RCC 7860 (cell line): ENCODE data around the gene GAA.

Experiments
- DNase-seq: peaks from one replicate; pipeline ENCODE4 v3.0.0-alpha.2; 2015; ENCODE audit warnings: low spot score
- FAIRE-seq: peaks from 2 replicates; lab custom pipeline; 2012; peaks lifted over from hg19 to GRCh38; lab: Jason Lieb, UNC

Gene GAA

DNA sequence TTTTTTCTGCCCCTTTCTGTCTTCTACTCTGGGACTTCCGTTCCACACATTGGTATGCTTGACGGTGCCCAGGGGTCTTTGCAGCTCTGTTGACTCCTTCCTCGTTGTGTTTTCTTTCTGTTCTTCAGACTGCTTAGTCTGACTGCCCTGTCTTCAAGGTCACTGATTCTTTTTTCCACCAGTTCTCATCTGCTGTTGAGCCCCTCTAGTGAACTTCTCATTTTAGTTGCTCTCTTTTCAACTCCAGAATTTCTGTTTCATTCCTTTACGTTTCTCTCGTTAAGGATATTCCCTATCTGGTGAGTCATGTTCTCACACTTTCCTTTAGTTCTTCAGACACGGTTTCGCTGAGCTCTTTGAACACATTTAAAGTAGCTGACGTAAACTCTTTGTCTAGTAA lies 13.8 kb downstream of the GAA start:
- DNase-seq (no peak), FAIRE-seq (no peak)

DNA sequence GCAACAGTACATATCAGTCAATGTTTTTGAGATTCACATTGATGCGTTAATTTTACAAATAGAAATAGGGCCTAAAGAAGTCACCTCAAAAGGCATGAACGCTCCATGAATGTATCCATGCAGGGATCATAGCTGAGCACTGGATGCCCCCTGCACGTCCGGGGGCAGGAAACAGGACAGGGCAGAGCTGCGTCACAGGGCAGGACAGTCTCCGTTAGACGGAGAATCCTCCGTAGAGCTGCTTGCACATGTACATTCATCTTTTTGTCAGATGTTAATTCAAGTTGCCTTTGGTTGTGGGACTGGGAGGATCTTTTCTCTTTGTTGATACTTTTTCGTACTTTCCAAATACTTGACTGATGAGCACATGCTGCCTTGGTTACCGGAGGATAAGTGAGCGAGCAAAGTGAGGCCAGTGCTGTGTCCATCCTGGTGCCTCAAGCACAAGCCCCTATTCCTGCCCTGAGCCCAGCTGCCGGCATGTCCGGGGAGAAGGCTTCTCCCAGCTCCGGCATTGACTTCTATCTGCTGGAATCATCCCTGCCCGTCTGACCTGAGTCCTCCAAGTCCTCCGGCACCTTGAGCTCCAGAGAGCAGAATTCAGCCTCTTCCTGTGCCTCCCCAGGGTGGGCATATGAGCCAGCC lies 15.0 kb downstream of the GAA start:
- FAIRE-seq (no peak), DNase-seq (no peak)

DNA sequence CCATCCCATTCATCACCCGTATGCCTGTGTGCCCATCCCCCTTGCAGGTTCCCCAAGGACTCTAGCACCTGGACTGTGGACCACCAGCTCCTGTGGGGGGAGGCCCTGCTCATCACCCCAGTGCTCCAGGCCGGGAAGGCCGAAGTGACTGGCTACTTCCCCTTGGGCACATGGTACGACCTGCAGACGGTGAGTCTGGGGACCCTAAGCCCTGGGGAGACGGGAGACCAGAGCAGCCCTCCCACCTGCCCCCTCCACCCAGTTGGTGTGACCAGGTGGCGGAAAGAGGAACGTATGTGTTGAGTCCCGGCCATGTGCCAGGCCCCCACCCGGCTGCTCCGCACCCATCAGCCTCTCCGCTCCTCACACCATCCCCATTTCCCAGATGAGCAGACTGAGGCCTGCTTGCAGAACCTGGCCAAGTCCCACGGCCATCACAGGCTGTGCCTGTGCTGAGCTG lies 15.6 kb downstream of the GAA start:
- no peak for FAIRE-seq
- no peak for DNase-seq

DNA sequence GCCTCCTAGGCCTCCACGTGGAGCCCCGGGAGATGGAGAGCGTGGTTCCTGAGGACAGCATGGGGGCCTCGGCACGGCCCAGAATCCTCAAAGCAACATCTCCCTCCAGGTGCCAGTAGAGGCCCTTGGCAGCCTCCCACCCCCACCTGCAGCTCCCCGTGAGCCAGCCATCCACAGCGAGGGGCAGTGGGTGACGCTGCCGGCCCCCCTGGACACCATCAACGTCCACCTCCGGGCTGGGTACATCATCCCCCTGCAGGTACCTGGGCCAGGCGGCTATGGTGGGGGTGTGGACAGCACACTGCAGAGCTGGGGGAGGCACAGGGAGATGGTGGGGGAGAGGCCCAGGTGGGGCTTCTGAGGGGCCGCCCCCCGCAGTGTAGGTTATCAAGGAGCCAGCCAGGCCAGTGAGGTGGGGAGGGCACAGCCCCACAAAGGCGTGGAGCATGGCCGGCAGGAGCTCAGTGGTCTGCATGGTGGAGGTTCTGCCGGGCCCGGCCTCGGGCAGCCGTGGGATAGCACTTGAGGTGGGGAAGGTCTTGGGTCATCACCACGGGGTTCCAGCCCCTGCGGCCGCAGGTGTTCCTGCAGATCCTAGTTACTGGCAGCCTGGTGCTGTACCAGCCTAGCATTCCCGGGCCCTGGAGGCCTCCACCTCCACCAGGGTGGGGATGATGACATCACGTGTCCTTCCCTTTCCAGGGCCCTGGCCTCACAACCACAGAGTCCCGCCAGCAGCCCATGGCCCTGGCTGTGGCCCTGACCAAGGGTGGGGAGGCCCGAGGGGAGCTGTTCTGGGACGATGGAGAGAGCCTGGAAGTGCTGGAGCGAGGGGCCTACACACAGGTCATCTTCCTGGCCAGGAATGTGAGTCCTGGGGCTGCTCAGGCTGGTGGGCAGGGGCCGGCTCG lies 16.4 kb downstream of the GAA start:
- FAIRE-seq (no peak), DNase-seq (no peak)

DNA sequence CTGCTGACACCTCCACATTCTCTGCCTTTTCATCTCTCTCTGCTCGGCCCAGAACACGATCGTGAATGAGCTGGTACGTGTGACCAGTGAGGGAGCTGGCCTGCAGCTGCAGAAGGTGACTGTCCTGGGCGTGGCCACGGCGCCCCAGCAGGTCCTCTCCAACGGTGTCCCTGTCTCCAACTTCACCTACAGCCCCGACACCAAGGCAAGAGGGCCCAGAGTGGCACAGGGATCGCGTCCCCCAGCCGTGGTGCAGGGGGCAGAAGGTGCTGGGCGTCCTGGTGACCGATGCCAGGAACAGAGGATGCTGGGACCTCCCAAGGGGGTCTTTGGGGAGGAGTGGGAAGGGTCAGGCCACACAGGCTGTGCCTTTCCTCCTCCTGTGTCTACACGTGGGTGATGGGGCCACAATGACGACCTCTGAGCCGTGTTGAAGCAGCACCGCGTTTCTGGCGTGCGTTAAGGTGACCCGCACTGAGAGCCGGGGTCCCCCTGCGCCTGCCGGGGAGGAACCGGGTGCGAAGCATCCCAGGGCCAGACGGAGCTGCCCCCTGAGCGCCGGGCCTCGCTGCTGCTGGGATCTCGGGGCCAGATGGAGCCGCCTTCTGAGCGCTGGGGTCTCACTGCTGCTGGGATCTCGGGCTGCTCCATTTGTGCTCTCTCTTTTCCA lies 17.4 kb downstream of the GAA start:
- no peak for DNase-seq
- no peak for FAIRE-seq

DNA sequence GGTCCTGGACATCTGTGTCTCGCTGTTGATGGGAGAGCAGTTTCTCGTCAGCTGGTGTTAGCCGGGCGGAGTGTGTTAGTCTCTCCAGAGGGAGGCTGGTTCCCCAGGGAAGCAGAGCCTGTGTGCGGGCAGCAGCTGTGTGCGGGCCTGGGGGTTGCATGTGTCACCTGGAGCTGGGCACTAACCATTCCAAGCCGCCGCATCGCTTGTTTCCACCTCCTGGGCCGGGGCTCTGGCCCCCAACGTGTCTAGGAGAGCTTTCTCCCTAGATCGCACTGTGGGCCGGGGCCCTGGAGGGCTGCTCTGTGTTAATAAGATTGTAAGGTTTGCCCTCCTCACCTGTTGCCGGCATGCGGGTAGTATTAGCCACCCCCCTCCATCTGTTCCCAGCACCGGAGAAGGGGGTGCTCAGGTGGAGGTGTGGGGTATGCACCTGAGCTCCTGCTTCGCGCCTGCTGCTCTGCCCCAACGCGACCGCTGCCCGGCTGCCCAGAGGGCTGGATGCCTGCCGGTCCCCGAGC lies 17.9 kb downstream of the GAA start:
- FAIRE-seq (no peak), DNase-seq (no peak)

DNA sequence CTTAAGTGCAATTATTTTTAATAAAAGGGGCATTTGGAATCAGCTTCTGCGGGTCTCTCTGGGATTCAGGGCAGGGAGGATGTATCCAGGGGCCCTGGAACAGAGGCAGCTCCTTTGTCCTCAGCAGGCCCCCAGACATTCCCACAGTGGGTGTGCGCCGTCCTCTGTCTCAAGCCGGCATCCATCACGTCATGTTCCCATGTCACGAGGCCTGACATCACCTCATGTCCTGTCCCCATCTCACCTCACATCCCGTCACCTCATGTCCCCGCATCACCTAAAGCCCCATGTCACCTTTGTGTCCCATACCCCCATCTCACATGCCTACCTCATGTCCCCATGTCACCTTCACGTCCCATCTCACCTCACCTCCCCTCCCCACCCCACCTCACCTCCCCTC lies 18.5 kb downstream of the GAA start:
- DNase-seq (no peak), FAIRE-seq (no peak)

DNA sequence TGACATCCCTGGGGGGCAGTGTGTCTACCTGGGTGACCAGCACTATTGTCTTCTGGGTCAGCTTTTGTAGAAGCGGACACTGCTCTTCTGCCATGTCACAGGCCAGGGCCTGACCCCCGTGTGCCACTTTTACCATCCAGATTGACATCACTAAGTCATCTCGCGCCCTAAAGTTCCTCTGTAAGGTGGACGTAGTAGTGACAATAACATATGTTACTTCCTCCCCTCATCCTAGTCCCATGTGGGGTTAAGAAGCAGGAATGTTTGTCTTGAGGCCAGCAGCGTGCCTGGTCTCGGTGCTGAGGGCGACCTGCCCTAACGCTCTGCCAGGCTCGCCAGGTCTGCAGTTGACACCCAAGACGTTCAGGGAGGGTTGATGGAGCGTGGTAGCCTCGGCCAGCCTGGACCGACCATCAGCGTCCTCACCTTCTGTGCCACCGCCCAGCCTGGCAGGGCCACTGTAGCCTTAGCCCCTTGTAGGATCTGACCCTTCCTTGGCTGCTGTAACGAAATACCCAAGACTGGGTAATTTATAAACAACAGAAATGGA lies 20.7 kb downstream of the GAA start:
- DNase-seq, result no peak
- FAIRE-seq, result no peak

DNA sequence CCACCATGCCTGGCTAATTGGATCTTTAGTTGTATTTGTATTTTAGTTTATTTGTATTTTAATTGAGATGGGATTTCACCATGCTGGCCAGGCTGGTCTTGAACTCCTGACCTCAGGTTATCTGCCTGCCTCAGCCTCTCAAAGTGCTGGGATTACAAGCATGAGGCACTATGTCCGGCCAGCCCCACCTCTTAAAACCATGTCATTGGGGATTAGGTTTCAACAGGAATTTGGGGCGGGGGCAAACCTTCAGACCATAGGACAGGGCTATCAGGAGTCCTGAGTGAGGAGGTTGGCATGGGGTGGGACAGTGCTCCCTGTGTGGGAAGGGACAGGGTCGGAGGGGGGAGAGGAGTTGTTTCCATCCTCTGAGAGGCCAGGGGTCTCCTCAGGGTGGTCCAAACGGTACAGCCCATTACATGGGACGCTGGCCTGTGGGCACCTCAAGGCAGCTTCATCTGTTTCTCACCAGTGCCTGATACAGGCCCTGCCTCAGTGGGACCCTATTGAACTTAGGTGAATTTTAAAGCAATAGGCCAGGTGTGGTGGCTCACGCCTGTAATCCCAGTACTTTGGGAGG lies 21.6 kb downstream of the GAA start:
- no peak for FAIRE-seq
- DNase-seq, result no peak

DNA sequence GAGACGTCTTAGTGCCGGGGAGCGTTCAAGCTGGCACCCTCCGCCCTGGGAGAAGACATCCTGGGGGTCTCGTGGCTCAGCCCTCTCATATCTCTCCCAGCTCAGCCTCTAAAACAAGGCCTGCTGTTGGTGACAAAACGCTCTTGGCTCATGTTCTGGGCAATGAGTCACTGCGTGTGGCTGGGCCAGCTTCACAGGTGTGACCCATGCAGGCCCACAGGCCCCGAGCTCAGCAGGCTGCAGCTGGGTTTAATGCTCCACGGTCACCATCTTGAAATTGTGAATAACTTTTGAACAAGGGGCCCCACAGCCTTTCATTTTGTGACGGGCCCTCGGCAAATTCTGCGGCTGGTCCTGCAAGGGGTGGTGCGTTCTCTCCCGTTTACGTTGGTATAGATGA lies 22.4 kb downstream of the GAA start:
- DNase-seq, result no peak
- no peak for FAIRE-seq

DNA sequence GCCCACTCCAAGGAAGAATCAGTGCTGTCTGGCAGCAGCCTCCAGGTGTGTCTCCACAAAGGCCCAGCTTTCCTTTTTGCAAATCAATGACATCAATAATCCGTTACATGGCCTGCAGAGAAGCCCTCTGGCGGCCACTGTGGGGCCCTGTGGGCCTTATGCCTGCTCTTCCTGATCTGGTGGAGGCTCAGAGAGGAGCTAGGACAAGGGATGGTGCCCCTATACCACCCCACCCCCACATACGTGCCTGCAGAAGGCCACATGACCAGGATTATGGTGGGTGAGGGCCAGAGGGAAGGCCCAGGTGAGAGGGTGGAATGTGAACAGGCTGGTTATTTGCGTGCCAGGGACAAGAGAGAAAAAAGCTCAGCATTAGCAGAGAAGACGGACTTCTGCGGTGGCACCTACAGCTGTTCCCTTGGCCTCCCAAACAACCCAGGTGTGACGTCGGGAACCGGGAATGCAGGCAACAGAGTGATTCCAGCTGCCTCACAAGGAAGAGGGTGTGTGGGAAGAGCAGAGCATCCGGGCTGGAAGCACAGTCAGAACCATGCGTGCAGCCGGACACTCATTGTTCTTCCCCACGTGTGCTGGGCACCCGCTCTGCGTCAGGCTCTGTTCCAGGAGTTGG lies 23.1 kb downstream of the GAA start:
- no peak for DNase-seq
- no peak for FAIRE-seq

DNA sequence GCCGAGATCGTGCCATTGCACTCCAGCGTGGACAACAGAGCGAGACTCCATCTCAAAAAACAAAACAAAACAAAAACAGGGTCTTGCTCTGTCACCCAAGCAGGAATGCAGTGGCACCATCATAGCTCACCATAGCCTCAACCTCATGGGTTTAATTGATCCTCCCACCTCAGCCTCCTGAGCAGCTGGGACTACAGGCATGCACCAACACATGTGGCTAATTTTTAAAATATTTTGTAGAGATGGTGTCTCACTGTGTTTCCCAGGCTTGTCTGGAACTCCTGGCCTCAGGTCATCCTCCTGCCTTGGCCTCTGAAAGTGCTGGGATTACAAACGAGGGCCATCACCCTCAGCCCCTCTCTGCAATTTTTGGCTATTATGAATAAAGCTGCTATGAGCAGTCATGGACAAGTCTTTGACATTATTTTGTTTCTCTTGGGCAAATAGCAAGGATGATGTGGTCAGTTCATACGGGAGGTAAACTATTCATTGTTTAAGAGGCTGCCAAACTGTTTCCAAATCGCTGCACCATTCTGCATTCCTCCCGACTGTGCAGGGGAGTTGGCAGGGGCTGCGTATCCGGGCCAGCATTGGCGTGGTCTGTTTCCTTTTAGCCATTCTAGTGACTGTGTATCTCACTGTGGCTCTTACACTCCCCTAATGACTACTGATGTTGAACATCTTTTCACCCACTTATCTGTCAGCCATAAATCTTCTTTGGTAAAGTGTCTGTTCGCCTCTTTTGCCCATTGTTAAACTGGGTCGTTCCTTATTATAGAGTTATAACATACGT lies 24.5 kb downstream of the GAA start:
- FAIRE-seq, result no peak

DNA sequence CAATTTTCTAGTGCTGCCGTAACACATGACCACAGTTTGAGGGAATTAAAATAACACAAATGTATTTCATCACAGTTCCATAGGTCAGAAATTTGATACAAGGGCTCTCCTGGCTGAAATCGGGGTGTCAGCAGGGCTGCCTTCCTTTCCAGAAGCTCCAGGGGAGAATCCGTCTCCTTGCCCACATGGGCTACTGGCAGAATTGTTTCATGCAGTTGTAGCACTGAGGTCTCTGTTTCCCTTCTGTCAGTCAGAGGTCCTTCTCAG lies 25.0 kb downstream of the GAA start:
- no peak for FAIRE-seq

More for the DNA sequence above, 24.5 kb downstream of the GAA start:
- no peak for DNase-seq

DNA sequence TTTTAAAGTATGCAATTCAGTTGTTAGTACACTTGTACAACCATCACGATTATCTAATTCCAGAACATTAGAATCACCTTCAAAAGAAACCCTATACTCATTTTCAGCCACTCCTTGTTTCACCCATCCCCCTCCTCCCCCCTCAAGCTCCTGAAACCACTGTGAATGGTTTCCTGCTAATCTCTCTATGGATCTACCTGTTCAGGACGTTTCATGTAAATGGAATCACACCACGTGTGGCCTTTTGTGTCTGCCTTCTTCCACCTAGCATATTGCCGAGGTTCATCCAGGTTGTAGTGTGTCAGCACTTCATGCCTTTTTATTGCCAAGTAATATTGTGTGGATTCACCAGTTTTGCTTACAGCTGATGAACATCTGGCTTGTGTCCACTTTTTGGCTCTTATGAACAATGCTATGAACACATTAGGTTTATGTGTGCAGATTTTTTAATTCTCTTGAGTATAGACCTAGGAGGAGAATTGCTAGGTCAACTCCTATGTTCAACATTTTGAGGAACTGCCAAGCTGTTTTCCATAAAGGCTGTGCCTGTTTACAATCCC lies 27.7 kb downstream of the GAA start:
- no peak for FAIRE-seq

More for the DNA sequence above, 25.0 kb downstream of the GAA start:
- DNase-seq, result no peak

DNA sequence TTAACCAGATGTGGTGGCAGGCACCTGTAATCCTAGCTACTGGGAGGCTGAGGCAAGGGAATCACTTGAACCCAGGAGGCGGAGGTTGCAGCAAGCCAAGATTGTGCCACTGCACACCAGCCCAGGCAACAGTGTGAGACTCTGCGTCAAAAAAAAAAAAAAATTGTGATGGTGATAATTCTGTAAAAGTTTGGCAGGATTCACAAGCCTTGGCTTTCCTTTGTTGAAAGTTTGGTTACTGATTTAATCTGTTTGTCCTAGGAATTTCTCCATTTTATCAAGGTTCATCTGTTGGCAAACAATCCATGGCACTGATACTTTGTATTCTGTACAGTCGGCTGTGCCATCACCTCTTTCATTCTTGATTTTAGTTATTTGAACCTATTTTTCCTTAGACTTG lies 29.6 kb downstream of the GAA start:
- FAIRE-seq (no peak), DNase-seq (no peak)

More for the DNA sequence above, 27.7 kb downstream of the GAA start:
- no peak for DNase-seq

DNA sequence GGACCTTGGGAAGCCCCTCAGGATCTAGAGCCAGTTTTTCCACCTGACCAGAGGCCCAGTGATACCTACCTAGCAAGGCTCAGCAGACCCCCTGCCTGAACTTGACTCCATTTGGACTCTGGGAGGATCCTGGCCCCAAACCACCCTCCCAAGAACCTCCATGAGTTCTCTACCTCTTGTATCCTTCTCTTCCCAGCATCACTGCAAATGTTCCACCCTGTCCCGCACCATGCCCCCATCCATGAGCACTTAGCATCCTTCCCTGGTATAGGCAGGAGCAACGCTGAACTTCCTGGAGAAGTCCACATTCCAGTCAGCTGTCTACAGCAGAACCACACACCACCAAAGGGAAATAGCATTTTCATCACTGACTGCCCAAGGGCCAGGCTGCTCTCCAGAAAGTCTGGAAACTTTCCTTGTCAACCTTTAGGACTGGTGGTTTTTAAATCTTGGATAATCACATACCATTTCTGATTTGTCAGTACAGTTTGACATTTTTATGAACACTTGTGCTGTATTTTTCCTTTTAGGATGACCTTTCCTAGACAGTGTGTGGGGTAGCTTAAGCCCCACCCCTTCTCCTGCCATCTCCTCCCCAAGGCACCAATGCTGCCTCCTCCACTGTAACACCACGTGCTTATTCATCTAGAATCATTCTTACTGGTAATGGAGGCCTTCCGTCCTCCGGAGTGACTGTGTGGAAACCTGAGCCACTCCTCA lies 31.7 kb downstream of the GAA start:
- FAIRE-seq (no peak), DNase-seq (no peak)

DNA sequence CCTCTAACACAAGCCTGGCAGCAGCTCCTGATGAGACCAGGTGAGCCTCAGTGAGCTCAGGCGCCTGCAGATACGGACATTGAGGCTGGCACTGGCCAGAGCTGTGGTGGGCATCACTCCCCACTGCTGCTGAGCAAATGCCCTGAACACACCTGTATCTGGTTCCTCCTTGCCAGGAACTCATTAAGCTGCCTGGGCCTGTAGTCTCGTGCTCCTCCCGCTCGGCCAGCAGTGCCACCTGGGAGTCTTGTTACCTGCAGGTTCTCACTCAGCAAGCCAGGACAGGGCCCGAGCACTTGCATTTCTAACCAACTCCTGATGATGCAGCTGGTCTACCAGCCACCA lies 32.2 kb downstream of the GAA start:
- DNase-seq (no peak), FAIRE-seq (no peak)

DNA sequence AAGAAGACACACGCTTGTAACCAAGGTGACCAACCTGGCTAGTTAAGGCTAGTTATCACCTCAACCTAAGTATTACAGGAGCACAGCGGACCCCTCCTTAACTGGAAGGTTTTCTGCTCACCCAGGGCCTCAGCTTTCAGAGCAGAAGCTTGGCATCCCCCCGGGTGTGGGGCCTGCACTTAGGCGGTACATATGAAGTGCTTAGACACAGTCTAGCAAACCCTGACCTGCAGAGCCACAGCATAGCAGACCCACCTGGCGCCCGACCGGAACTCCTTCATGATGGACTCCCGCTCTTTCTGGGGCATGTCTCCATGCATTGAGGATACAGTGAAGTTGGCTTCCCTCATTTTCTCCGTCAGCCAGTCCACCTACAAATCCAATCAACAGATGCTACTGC lies 35.8 kb downstream of the GAA start:
- FAIRE-seq, result no peak
- no peak for DNase-seq

DNA sequence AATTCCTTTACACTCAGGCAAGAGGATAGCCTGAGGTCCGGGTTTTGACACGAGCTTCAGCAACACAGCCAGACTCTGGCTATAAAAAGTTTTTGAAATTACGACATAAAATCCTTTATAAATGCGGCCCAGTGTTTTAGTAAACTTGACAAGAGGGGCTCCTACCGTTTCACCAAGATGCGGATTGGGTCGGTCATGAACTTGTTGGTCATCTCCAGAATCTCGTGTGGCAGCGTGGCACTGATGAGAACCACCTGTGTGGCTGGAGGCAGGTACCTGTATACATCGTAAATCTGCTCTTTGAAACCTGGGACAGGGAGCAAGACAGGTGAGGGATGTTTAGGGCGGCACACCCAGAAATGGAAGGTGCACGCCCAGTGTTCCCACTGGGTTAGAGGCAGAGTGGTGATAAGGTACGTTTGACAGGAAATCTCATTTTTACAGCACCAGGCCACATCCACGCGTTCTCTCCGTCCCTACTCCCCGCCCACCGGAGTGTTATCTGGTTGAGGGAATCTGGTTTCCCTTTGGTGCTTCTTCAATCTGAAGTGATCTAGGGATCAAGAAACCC lies 37.6 kb downstream of the GAA start:
- FAIRE-seq (no peak), DNase-seq (no peak)
